Stimulated activated CD8-positive, alpha-beta memory T cell treated with anti-CD3 and anti-CD28 coated beads, Interleukin-12 subunit alpha, Interleukin-12 subunit beta, amount 100 ng/mL, for 1 hour (primary cell): ENCODE measurements around the gene PRKCZ.
A peak's percentile ranks its signal among the peaks of the same experiment; 100 is the strongest.

Source experiments
- DNase-seq: peaks from one replicate; pipeline ENCODE4 v3.0.0-alpha.2; 2020; ENCODE audit warnings: low read depth

Gene PRKCZ

GRCh38 chr1:2049718-2050431 is at the start of gene PRKCZ:
PRKCZ (plus strand) TSS chr1:2050411; CDS start chr1:2050631, 220 bp downstream.
- DNase-seq, result peak; percentile 87

GRCh38 chr1:2000432-2000831 is 49.8 kb upstream of the PRKCZ start:
- no peak for DNase-seq

- no peak for DNase-seq
Observed at GRCh38 chr1:2000850-2001249, 49.4 kb upstream of the PRKCZ start.

GRCh38 chr1:2001773-2002411 is 48.3 kb upstream of the PRKCZ start:
- DNase-seq, result no peak

- DNase-seq, result no peak
Observed at GRCh38 chr1:2003541-2004131, 46.6 kb upstream of the PRKCZ start, which contains the start of gene CFAP74. CFAP74 (minus strand) TSS chr1:2003786; CDS start chr1:1990956, 12,830 bp downstream.

GRCh38 chr1:2004856-2005255 is 45.4 kb upstream of the PRKCZ start:
- no peak for DNase-seq

GRCh38 chr1:2009101-2010053 is 40.8 kb upstream of the PRKCZ start:
- DNase-seq, result no peak

GRCh38 chr1:2014181-2014580 is 36.0 kb upstream of the PRKCZ start:
- DNase-seq, result no peak

- DNase-seq, result no peak
Observed at GRCh38 chr1:2014741-2015735, 35.2 kb upstream of the PRKCZ start.

- no peak for DNase-seq
Observed at GRCh38 chr1:2016123-2016522, 34.1 kb upstream of the PRKCZ start.

GRCh38 chr1:2018217-2019171 is 31.7 kb upstream of the PRKCZ start:
- DNase-seq, result no peak

- DNase-seq, result no peak
Observed at GRCh38 chr1:2019172-2019543, 31.1 kb upstream of the PRKCZ start, which contains the start of gene GABRD. GABRD (plus strand) TSS chr1:2019345; CDS start chr1:2019424, 79 bp downstream.

- no peak for DNase-seq
Observed at GRCh38 chr1:2019571-2020309, 30.5 kb upstream of the PRKCZ start.

GRCh38 chr1:2020310-2020655 is 29.9 kb upstream of the PRKCZ start:
- DNase-seq, result no peak

GRCh38 chr1:2021550-2021949 is 28.7 kb upstream of the PRKCZ start:
- no peak for DNase-seq

- DNase-seq, result no peak
Observed at GRCh38 chr1:2022063-2022770, 28.0 kb upstream of the PRKCZ start.

GRCh38 chr1:2023187-2023586 is 27.0 kb upstream of the PRKCZ start:
- no peak for DNase-seq

GRCh38 chr1:2024451-2024850 is 25.8 kb upstream of the PRKCZ start:
- no peak for DNase-seq
